NCI-H2081 treated with DMSO at 0.1 percent for 48 hours (cell line): ENCODE measurements around the gene PMM2.
"Not testable (repeated sequence)": the region's sequence is repeated elsewhere in the genome, so short reads cannot be mapped to it uniquely, and the experiment has no call there.

Experiments used
- DNase-seq: peaks from one replicate; lab custom pipeline; 2025; lab: John Stamatoyannopoulos, UW

Gene PMM2

GRCh38 chr16:8867216-8867931, 69.7 kb downstream of the PMM2 start:
- no peak for DNase-seq

GRCh38 chr16:8867932-8868415, 70.3 kb downstream of the PMM2 start:
- DNase-seq = no peak

GRCh38 chr16:8868416-8869211, 71.0 kb downstream of the PMM2 start, which contains the start of gene CARHSP1:
CARHSP1 (minus strand) TSS chr16:8869006; CDS start chr16:8859328, 9,678 bp downstream.
- peak; percentile 63 for DNase-seq

- no peak for DNase-seq
Observed at GRCh38 chr16:8869212-8869987, 71.8 kb downstream of the PMM2 start.

- not testable (repeated sequence) for DNase-seq
Observed at GRCh38 chr16:8869988-8870241, 72.3 kb downstream of the PMM2 start.

- DNase-seq = no peak
Observed at GRCh38 chr16:8872071-8872470, 74.4 kb downstream of the PMM2 start.

GRCh38 chr16:8872967-8873865, 75.6 kb downstream of the PMM2 start:
- DNase-seq = no peak

GRCh38 chr16:8873866-8874195, 76.2 kb downstream of the PMM2 start:
- not testable (repeated sequence) for DNase-seq

GRCh38 chr16:8874388-8874787, 76.7 kb downstream of the PMM2 start:
- DNase-seq = no peak

GRCh38 chr16:8875317-8875716, 77.7 kb downstream of the PMM2 start:
- DNase-seq = not testable (repeated sequence)

GRCh38 chr16:8877894-8878522, 80.4 kb downstream of the PMM2 start:
- no peak for DNase-seq

- no peak for DNase-seq
Observed at GRCh38 chr16:8878523-8878911, 80.9 kb downstream of the PMM2 start.

GRCh38 chr16:8880839-8881510, 83.3 kb downstream of the PMM2 start:
- DNase-seq = no peak

GRCh38 chr16:8882041-8882617, 84.5 kb downstream of the PMM2 start, which contains the start of gene LITAFD:
LITAFD (plus strand) TSS chr16:8882351; CDS start chr16:8884356, 2,005 bp downstream.
- no peak for DNase-seq

GRCh38 chr16:8882725-8883377, 85.2 kb downstream of the PMM2 start:
- no peak for DNase-seq

GRCh38 chr16:8885674-8886592, 88.3 kb downstream of the PMM2 start:
- no peak for DNase-seq

- no peak for DNase-seq
Observed at GRCh38 chr16:8886593-8887430, 89.2 kb downstream of the PMM2 start.

GRCh38 chr16:8887431-8887765, 89.8 kb downstream of the PMM2 start:
- no peak for DNase-seq
